ENCODE data around the gene SLC35E1.
"Not testable (repeated sequence)": the region's sequence is repeated elsewhere in the genome, so short reads cannot be mapped to it uniquely, and the experiment has no call there.

The SLC35E1 gene

GRCh38 chr19:16520986-16521624, 51.1 kb downstream of the SLC35E1 start:
- DNase-seq = no peak

- no peak for DNase-seq
Measured at GRCh38 chr19:16520074-16520973, 51.9 kb downstream of the SLC35E1 start.

- DNase-seq = no peak
Measured at GRCh38 chr19:16519230-16519687, 53.0 kb downstream of the SLC35E1 start.

GRCh38 chr19:16518483-16519229, 53.6 kb downstream of the SLC35E1 start:
- DNase-seq = no peak

- DNase-seq = no peak
Measured at GRCh38 chr19:16518061-16518460, 54.2 kb downstream of the SLC35E1 start.

- no peak for DNase-seq
Measured at GRCh38 chr19:16516923-16517610, 55.1 kb downstream of the SLC35E1 start.

GRCh38 chr19:16516381-16516780, 55.8 kb downstream of the SLC35E1 start:
- DNase-seq = no peak

- DNase-seq = no peak
Measured at GRCh38 chr19:16514383-16515019, 57.7 kb downstream of the SLC35E1 start.

GRCh38 chr19:16512611-16513010, 59.6 kb downstream of the SLC35E1 start:
- not testable (repeated sequence) for DNase-seq

GRCh38 chr19:16509141-16510061, 62.8 kb downstream of the SLC35E1 start:
- DNase-seq = no peak

- no peak for DNase-seq
Measured at GRCh38 chr19:16508546-16508945, 63.7 kb downstream of the SLC35E1 start.

- DNase-seq = no peak
Measured at GRCh38 chr19:16506961-16507360, 65.3 kb downstream of the SLC35E1 start.

- not testable (repeated sequence) for DNase-seq
Measured at GRCh38 chr19:16506161-16506560, 66.1 kb downstream of the SLC35E1 start.

GRCh38 chr19:16504271-16504670, 67.9 kb downstream of the SLC35E1 start:
- DNase-seq = no peak

All from fibroblast of skin of back (primary cell).